OCI-LY3 (cell line): ENCODE data around the gene CDH4.

Experiments
- H2AFZ ChIP-seq: fragments of 200-600, 300-600 bp; shearing (Covaris generic); 2 replicates; pipeline ENCODE4 v1.6.0; 2014; ENCODE audit warnings: antibody characterized with exemption, low read depth, low read length
- H3K27ac ChIP-seq: fragments of 200-600, 300-600 bp; sonication (generic); 2 replicates; pipeline ENCODE4 v1.5.1; 2014; ENCODE audit warnings: mild to moderate bottlenecking, low read length, moderate library complexity, mixed read lengths
- H3K27me3 ChIP-seq: fragments of 200-600, 300-600 bp; sonication (generic); 2 replicates; pipeline ENCODE4 v1.6.1; 2014; ENCODE audit warnings: low read depth, low read length, mixed read lengths
- H3K36me3 ChIP-seq: fragments of 200-600, 300-600 bp; sonication (generic); replicated peaks from 2 replicates; pipeline ENCODE3; 2014; ENCODE audit warnings: low read depth, low read length, mixed read lengths
- H3K4me1 ChIP-seq: fragments of 300-600, 200-600 bp; sonication (generic); 2 replicates; pipeline ENCODE4 v1.6.1; 2014; ENCODE audit warnings: low read length, mixed read lengths
- H3K4me2 ChIP-seq: fragments of 200-600, 300-600 bp; sonication (generic); 2 replicates; pipeline ENCODE4 v1.6.1; 2014; ENCODE audit warnings: low read length, mixed read lengths
- H3K4me3 ChIP-seq: fragments of 300-600, 200-600 bp; sonication (generic); 2 replicates; pipeline ENCODE4 v1.5.1; 2014; ENCODE audit warnings: antibody characterized with exemption, mild to moderate bottlenecking, low read length, moderate library complexity
- H3K79me2 ChIP-seq: fragments of 300-600, 200-600 bp; shearing (Covaris generic); 2 replicates; pipeline ENCODE4 v1.6.1; 2014; ENCODE audit warnings: mild to moderate bottlenecking, low read length, mixed read lengths
- H3K9ac ChIP-seq: fragments of 300-600, 200-600 bp; shearing (Covaris generic); 2 replicates; pipeline ENCODE4 v1.6.0; 2014; ENCODE audit warnings: mild to moderate bottlenecking, low read length, moderate library complexity
- H3K9me3 ChIP-seq: fragments of 200-600, 300-600 bp; shearing (Covaris generic); 2 replicates; pipeline ENCODE4 v1.6.1; 2014; ENCODE audit warnings: low read length, mixed read lengths; ENCODE audit not compliant: insufficient read depth
- H4K20me1 ChIP-seq: fragments of 200-600, 300-600 bp; sonication (generic); 2 replicates; pipeline ENCODE4 v1.6.1; 2016; ENCODE audit warnings: low read length, mixed read lengths; ENCODE audit not compliant: insufficient read depth
- EZH2phosphoT487 ChIP-seq: fragments of 200-600 bp; shearing (Covaris generic); IDR thresholded peaks from 2 replicates; pipeline ENCODE4 v1.6.1; 2018; ENCODE audit warnings: antibody characterized with exemption, mixed run types, low read depth
- TF ChIP-seq, protein P1 (sequence below): fragments of 200-600, 300-600 bp; sonication (generic); IDR thresholded peaks from 2 replicates; pipeline ENCODE4 v1.5.1; 2014; ENCODE audit warnings: antibody characterized with exemption, low read length, low read depth

Gene CDH4

GRCh38 chr20:61605862-61606557, 353.9 kb downstream of the CDH4 start:
- Histone ChIP-seq H3K9ac (no peak overlapping the region), H3K4me1 (no peaks in the 10 kb centered on the region), H3K4me3 (no peak overlapping the region), H3K36me3 (no peaks in the 10 kb centered on the region), H4K20me1 (no peaks in the 10 kb centered on the region; the same call in 1 of the 2 replicates), H3K79me2 (no peaks in the 10 kb centered on the region), H2AFZ (no peak overlapping the region), H3K9me3 (no peaks in the 10 kb centered on the region), H3K27ac (no peak overlapping the region), H3K27me3 (no peaks in the 10 kb centered on the region), H3K4me2 (no peak overlapping the region)
- no peak for TF ChIP-seq EZH2phosphoT487
- TF ChIP-seq, protein P1, sequence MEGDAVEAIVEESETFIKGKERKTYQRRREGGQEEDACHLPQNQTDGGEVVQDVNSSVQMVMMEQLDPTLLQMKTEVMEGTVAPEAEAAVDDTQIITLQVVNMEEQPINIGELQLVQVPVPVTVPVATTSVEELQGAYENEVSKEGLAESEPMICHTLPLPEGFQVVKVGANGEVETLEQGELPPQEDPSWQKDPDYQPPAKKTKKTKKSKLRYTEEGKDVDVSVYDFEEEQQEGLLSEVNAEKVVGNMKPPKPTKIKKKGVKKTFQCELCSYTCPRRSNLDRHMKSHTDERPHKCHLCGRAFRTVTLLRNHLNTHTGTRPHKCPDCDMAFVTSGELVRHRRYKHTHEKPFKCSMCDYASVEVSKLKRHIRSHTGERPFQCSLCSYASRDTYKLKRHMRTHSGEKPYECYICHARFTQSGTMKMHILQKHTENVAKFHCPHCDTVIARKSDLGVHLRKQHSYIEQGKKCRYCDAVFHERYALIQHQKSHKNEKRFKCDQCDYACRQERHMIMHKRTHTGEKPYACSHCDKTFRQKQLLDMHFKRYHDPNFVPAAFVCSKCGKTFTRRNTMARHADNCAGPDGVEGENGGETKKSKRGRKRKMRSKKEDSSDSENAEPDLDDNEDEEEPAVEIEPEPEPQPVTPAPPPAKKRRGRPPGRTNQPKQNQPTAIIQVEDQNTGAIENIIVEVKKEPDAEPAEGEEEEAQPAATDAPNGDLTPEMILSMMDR: no peak

- H3K79me2 ChIP-seq: no peaks in the 10 kb centered on the region
- H3K4me1 ChIP-seq: no peaks in the 10 kb centered on the region
- H3K9me3 ChIP-seq: no peaks in the 10 kb centered on the region
- no peak overlapping the region for H3K9ac ChIP-seq
- H3K4me2 ChIP-seq: no peak overlapping the region
- no peak overlapping the region for H3K27ac ChIP-seq
- H3K4me3 ChIP-seq: no peak overlapping the region
- no peak for TF ChIP-seq EZH2phosphoT487
- TF ChIP-seq, protein P1: no peak
- no peaks in the 10 kb centered on the region for H3K36me3 ChIP-seq
- no peaks in the 10 kb centered on the region; the same call in 1 of the 2 replicates for H4K20me1 ChIP-seq
- H2AFZ ChIP-seq: no peak overlapping the region
- no peaks in the 10 kb centered on the region for H3K27me3 ChIP-seq
These were observed 356.4 kb downstream of the CDH4 start for GRCh38 chr20:61608275-61609085.

- TF ChIP-seq, protein P1: no peak
- TF ChIP-seq EZH2phosphoT487: no peak
These were observed 357.4 kb downstream of the CDH4 start for GRCh38 chr20:61609461-61609860.

More at GRCh38 chr20:61609461-61609860, 357.4 kb downstream of the CDH4 start:
- Histone ChIP-seq H4K20me1 (no peaks in the 10 kb centered on the region; the same call in 1 of the 2 replicates), H3K27ac (no peak overlapping the region), H3K9ac (no peak overlapping the region), H3K36me3 (no peaks in the 10 kb centered on the region), H3K27me3 (no peaks in the 10 kb centered on the region), H3K4me2 (no peak overlapping the region), H3K9me3 (no peaks in the 10 kb centered on the region), H3K4me1 (no peaks in the 10 kb centered on the region), H3K4me3 (no peak overlapping the region), H2AFZ (no peak overlapping the region), H3K79me2 (no peaks in the 10 kb centered on the region)
